ENCODE results near the gene UNC13C.

The UNC13C gene

GRCh38 chr15:54120949-54121463 is 142.8 kb downstream of the UNC13C start:
- DNase-seq (ENCODE audit: low read depth): no peak

- DNase-seq (ENCODE audit: low read depth): no peak
These were observed 149.3 kb downstream of the UNC13C start for GRCh38 chr15:54127574-54127973.

GRCh38 chr15:54131410-54131809 is 153.2 kb downstream of the UNC13C start:
- no peak for DNase-seq (ENCODE audit: low read depth)

GRCh38 chr15:54149115-54149531 is 170.9 kb downstream of the UNC13C start:
- no peak for DNase-seq (ENCODE audit: low read depth)

- no peak for DNase-seq (ENCODE audit: low read depth)
These were observed 172.0 kb downstream of the UNC13C start for GRCh38 chr15:54150255-54150654.

GRCh38 chr15:54159012-54159411 is 180.8 kb downstream of the UNC13C start:
- no peak for DNase-seq (ENCODE audit: low read depth)

- no peak for DNase-seq (ENCODE audit: low read depth)
These were observed 209.1 kb downstream of the UNC13C start for GRCh38 chr15:54187325-54187724.

- no peak for DNase-seq (ENCODE audit: low read depth)
These were observed 219.8 kb downstream of the UNC13C start for GRCh38 chr15:54197995-54198394.

- DNase-seq (ENCODE audit: low read depth): no peak
These were observed 228.5 kb downstream of the UNC13C start for GRCh38 chr15:54206586-54207321.

- no peak for DNase-seq (ENCODE audit: low read depth)
These were observed 230.5 kb downstream of the UNC13C start for GRCh38 chr15:54208786-54209185.

GRCh38 chr15:54212635-54213034 is 234.4 kb downstream of the UNC13C start:
- no peak for DNase-seq (ENCODE audit: low read depth)

- DNase-seq (ENCODE audit: low read depth): no peak
These were observed 248.2 kb downstream of the UNC13C start for GRCh38 chr15:54226455-54226854.

- no peak for DNase-seq (ENCODE audit: low read depth)
These were observed 249.3 kb downstream of the UNC13C start for GRCh38 chr15:54227569-54227968.

GRCh38 chr15:54250326-54250725 is 272.1 kb downstream of the UNC13C start:
- DNase-seq (ENCODE audit: low read depth): no peak

GRCh38 chr15:54256190-54256589 is 277.9 kb downstream of the UNC13C start:
- DNase-seq (ENCODE audit: low read depth): no peak

- no peak for DNase-seq (ENCODE audit: low read depth)
These were observed 295.7 kb downstream of the UNC13C start for GRCh38 chr15:54273928-54274327.

GRCh38 chr15:54277834-54278233 is 299.6 kb downstream of the UNC13C start:
- DNase-seq (ENCODE audit: low read depth): no peak

GRCh38 chr15:54280726-54281125 is 302.5 kb downstream of the UNC13C start:
- no peak for DNase-seq (ENCODE audit: low read depth)

GRCh38 chr15:54282228-54282836 is 304.1 kb downstream of the UNC13C start:
- no peak for DNase-seq (ENCODE audit: low read depth)

GRCh38 chr15:54288049-54288448 is 309.8 kb downstream of the UNC13C start:
- no peak for DNase-seq (ENCODE audit: low read depth)

GRCh38 chr15:54289590-54290136 is 311.4 kb downstream of the UNC13C start:
- no peak for DNase-seq (ENCODE audit: low read depth)

- DNase-seq (ENCODE audit: low read depth): no peak
These were observed 320.2 kb downstream of the UNC13C start for GRCh38 chr15:54298396-54298795.

- no peak for DNase-seq (ENCODE audit: low read depth)
These were observed 326.1 kb downstream of the UNC13C start for GRCh38 chr15:54304321-54304720.
